Endothelial cell of umbilical vein (primary cell): ENCODE data around the gene HNRNPLL. TPM values are rescaled to one million over a fixed set of nuclear protein-coding genes. Genes with fewer than 3 reads are reported as not detected.
A peak's percentile ranks its signal among the peaks of the same experiment; 100 is the strongest.

Experiments used
- BruUV-seq: library from RNA; stranded (reverse); fragments of 400-500 nt; replicated peaks from 2 replicates; lab custom pipeline; 2021; lab: Mats Ljungman, UMichigan
- CTCF ChIA-PET: fragments of 300-600, 350-600 bp; sonication (Branson Sonifier 250); formaldehyde crosslinking; loops from one replicate; lab custom pipeline; 2021; ENCODE audit warnings: antibody characterized with exemption, inconsistent platforms; lab: Charles Lee
- POLR2A ChIA-PET: fragments of 300-600, 350-600 bp; sonication (Branson Sonifier 250); formaldehyde crosslinking; loops from one replicate; lab custom pipeline; 2021; ENCODE audit warnings: antibody characterized with exemption, inconsistent platforms; lab: Charles Lee
- DNase-seq: peaks from one replicate; pipeline ENCODE4 v3.0.0-alpha.2; 2011; ENCODE audit warnings: low read depth, low spot score
- FAIRE-seq: peaks from 2 replicates; lab custom pipeline; 2011; peaks lifted over from hg19 to GRCh38; lab: Jason Lieb, UNC
- H2AFZ ChIP-seq: 2 replicates; pipeline ENCODE4 v1.6.0; 2012; ENCODE audit warnings: low read depth, low read length, control low read depth, inconsistent platforms
- H3K27ac ChIP-seq: 2 replicates; pipeline ENCODE4 v1.5.1; 2011; ENCODE audit warnings: low read depth, mild to moderate bottlenecking, control low read depth, low read length, moderate library complexity; ENCODE audit not compliant: insufficient read depth
- H3K27me3 ChIP-seq, 2 experiments: 2 replicates each; pipeline versions ENCODE4 v1.6.0 to v1.6.1; 2011; ENCODE audit warnings: low read length in 2 of 2, mixed read lengths in 1 of 2; ENCODE audit not compliant: control insufficient read depth in 2 of 2, insufficient read depth in 2 of 2
- H3K36me3 ChIP-seq, 2 experiments: 2 replicates in 1 of 2; 3 replicates in 1 of 2; pipeline ENCODE4 v1.5.1; 2011; ENCODE audit warnings: low read length in 2 of 2, mild to moderate bottlenecking in 1 of 2, moderate library complexity in 1 of 2; ENCODE audit not compliant: control insufficient read depth in 2 of 2, insufficient read depth in 2 of 2; ENCODE audit errors: extremely low read depth in 1 of 2
- H3K4me1 ChIP-seq: 3 replicates; pipeline ENCODE4 v1.5.1; 2011; ENCODE audit warnings: mild to moderate bottlenecking, low read length; ENCODE audit not compliant: control insufficient read depth, insufficient read depth; ENCODE audit errors: extremely low read depth
- H3K4me2 ChIP-seq: 2 replicates; pipeline ENCODE4 v1.6.1; 2011; ENCODE audit warnings: low read length, control low read depth, mixed read lengths; ENCODE audit not compliant: insufficient read depth
- H3K4me3 ChIP-seq, 3 experiments: fragments of 200-600 bp in 1 of 3; sonication (generic), shearing (Covaris generic) in 1 of 3; replicated peaks in 1 of 3; 2 replicates each; pipeline ENCODE4 v1.5.1; 2011 to 2016; ENCODE audit warnings: control low read depth in 3 of 3, low read length in 3 of 3, mild to moderate bottlenecking in 2 of 3, inconsistent platforms in 1 of 3, low read depth in 1 of 3, moderate library complexity in 1 of 3; ENCODE audit not compliant: insufficient read depth in 1 of 3
- H3K79me2 ChIP-seq: 2 replicates; pipeline ENCODE4 v1.6.0; 2012; ENCODE audit warnings: low read length, inconsistent platforms; ENCODE audit not compliant: control insufficient read depth, insufficient read depth
- H3K9ac ChIP-seq: replicated peaks from 2 replicates; pipeline ENCODE3; 2011; ENCODE audit warnings: low read length, control low read depth; ENCODE audit not compliant: insufficient read depth; ENCODE audit errors: extremely low read depth
- H3K9me1 ChIP-seq: replicated peaks from 3 replicates; pipeline ENCODE4 v1.6.0; 2011; ENCODE audit warnings: mild to moderate bottlenecking, low read length; ENCODE audit not compliant: control insufficient read depth, insufficient read depth; ENCODE audit errors: extremely low read depth
- H3K9me3 ChIP-seq: replicated peaks from 2 replicates; pipeline ENCODE4 v1.5.1; 2012; ENCODE audit warnings: low read length, inconsistent platforms; ENCODE audit not compliant: control insufficient read depth, insufficient read depth
- H4K20me1 ChIP-seq: replicated peaks from 2 replicates; pipeline ENCODE3; 2011; ENCODE audit warnings: mild to moderate bottlenecking, low read length; ENCODE audit not compliant: control insufficient read depth, insufficient read depth; ENCODE audit errors: extremely low read depth
- EZH2 ChIP-seq: IDR thresholded peaks from 2 replicates; pipeline ENCODE4 v1.6.1; 2012; ENCODE audit warnings: borderline replicate concordance, low read depth, mild to moderate bottlenecking, moderate library complexity, low read length, inconsistent platforms; ENCODE audit not compliant: severe bottlenecking
- FOS ChIP-seq: IDR thresholded peaks from 2 replicates; pipeline ENCODE4 v1.6.1; 2011; ENCODE audit warnings: mild to moderate bottlenecking, low read length, moderate library complexity, borderline replicate concordance; ENCODE audit not compliant: insufficient read depth
- GATA2 ChIP-seq: IDR thresholded peaks from 2 replicates; pipeline ENCODE4 v1.7.0; 2011; ENCODE audit warnings: low read depth, mild to moderate bottlenecking, moderate library complexity, mixed read lengths, low read length; ENCODE audit not compliant: insufficient read length, insufficient read depth
- JUN ChIP-seq: IDR thresholded peaks from 2 replicates; pipeline ENCODE4 v1.6.1; 2011; ENCODE audit warnings: borderline replicate concordance, low read depth; ENCODE audit not compliant: insufficient read length, insufficient read depth
- MYC ChIP-seq: IDR thresholded peaks from one replicate; pipeline ENCODE4 v1.6.1; 2011; ENCODE audit warnings: mild to moderate bottlenecking, low read depth, low read length
- POLR2A ChIP-seq: IDR thresholded peaks from 2 replicates; pipeline ENCODE4 v1.6.1; 2012; ENCODE audit warnings: low read depth, mild to moderate bottlenecking, control low read depth, low read length
- POLR2AphosphoS5 ChIP-seq: IDR thresholded peaks from 2 replicates; pipeline ENCODE4 v1.6.1; 2012; ENCODE audit warnings: low read depth, mild to moderate bottlenecking, control low read depth, low read length, moderate library complexity; ENCODE audit not compliant: insufficient read depth
- dilution Hi-C: fragments of 300-500 bp; cut with MboI; formaldehyde crosslinking; loops from one replicate; pipeline ENCODE4 v1.15.0; 2019; ENCODE audit warnings: low sequenced_read_pairs; ENCODE audit not compliant: extremely low pct_ligation_motif_present
- intact Hi-C: fragments of 100-400 bp; cut with micrococcal nuclease; formaldehyde crosslinking; loops from one replicate; pipeline ENCODE4 v1.10.0; 2022
- polyA plus RNA-seq, 4 experiments: library from polyadenylated mRNA; depleted of rRNA in 3 of 4; stranded (reverse) in 3 of 4; unstranded in 1 of 4; fragments of >200 nt; gene quantifications; 2 replicates each; pipeline versions ENCODE4 v1.2.1 to v1.2.3, GENCODE V29; 2011 to 2012; ENCODE audit warnings: missing spikeins in 1 of 4
- total RNA-seq: library from RNA; stranded (reverse); gene quantifications from 2 replicates; pipeline ENCODE4 v1.2.3, GENCODE V29; 2021
- TF ChIP-seq, protein P1 (sequence below): IDR thresholded peaks from 2 replicates; pipeline ENCODE4 v1.6.1; 2011; ENCODE audit not compliant: insufficient read depth, insufficient read length
- TF ChIP-seq, protein P2 (sequence below), 2 donors: IDR thresholded peaks; 1 replicate in 1 of 2; 2 replicates in 1 of 2; pipeline ENCODE4 v1.5.1; 2011; ENCODE audit warnings: low read length in 2 of 2, mild to moderate bottlenecking in 2 of 2, moderate library complexity in 2 of 2, control low read depth in 1 of 2, inconsistent platforms in 1 of 2, low read depth in 1 of 2; ENCODE audit not compliant: insufficient read depth in 1 of 2; ENCODE audit errors: extremely low read depth in 1 of 2

The HNRNPLL gene
- total and polyA plus RNA-seq, 2 donors (not counting 3 experiments of a cell fraction or from before 2014, with no cell fraction given): 19.8 to 56.2 TPM

DNA sequence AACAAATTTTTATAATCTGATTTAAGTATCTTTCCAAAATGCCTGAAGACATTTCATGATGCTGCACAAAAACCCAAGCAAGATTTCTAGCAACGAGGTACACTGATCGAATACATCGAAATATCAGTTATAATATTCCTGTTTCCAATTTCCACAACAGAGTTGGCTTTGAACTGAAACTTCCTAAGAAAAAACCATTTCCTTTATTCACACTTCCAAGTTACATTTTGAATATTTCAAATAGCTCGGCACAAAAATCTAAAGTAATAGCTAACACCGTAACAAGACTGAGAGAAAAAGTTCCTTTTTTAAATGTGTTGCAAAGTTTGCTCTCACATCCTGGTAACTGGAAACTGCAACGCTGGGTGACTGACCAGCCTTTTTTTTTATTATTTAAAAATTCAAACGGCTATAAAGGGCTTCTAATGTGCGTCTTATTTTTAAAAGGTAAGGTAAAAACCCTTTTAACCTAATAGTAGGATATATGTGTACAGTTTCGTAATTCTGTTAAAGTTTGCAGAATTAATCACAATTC is 1.7 kb downstream of the HNRNPLL start:
- Histone ChIP-seq H2AFZ (no peak overlapping the region), H3K4me1 (peaks cover 23% of the 10 kb centered on the region), H3K9me3 (no peaks in the 10 kb centered on the region), H3K9me1 (peaks cover 2% of the 10 kb centered on the region), H3K79me2 (peaks cover 65% of the 10 kb centered on the region), H3K27ac (peak overlapping the region; percentile 62), H3K4me3 (peak overlapping the region; percentile 95 to 99 (median 98)), H4K20me1 (peaks cover 18% of the 10 kb centered on the region), H3K4me2 (peak overlapping the region; percentile 95), H3K9ac (peak overlapping the region; percentile 81), H3K27me3 (no peaks in the 10 kb centered on the region), H3K36me3 (no peaks in the 10 kb centered on the region)
- dilution Hi-C loops (no loop called here), intact Hi-C loops (no loop called here)
- FAIRE-seq: no peak
- DNase-seq: no peak
- no TSS peak for BruUV-seq
- CTCF ChIA-PET: interaction anchor here (0.8 to 5.9 kb wide), 11 partner anchors 12 to 284 kb away, joined by 3 to 69 read pairs (median 6); no protein-coding TSS in a partner anchor
- TF ChIP-seq EZH2 (no peak), FOS (no peak), MYC (no peak), GATA2 (no peak), JUN (no peak), POLR2A (no peak), POLR2AphosphoS5 (no peak)
- TF ChIP-seq, protein P1, sequence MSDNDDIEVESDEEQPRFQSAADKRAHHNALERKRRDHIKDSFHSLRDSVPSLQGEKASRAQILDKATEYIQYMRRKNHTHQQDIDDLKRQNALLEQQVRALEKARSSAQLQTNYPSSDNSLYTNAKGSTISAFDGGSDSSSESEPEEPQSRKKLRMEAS: no peak
- TF ChIP-seq, protein P2, sequence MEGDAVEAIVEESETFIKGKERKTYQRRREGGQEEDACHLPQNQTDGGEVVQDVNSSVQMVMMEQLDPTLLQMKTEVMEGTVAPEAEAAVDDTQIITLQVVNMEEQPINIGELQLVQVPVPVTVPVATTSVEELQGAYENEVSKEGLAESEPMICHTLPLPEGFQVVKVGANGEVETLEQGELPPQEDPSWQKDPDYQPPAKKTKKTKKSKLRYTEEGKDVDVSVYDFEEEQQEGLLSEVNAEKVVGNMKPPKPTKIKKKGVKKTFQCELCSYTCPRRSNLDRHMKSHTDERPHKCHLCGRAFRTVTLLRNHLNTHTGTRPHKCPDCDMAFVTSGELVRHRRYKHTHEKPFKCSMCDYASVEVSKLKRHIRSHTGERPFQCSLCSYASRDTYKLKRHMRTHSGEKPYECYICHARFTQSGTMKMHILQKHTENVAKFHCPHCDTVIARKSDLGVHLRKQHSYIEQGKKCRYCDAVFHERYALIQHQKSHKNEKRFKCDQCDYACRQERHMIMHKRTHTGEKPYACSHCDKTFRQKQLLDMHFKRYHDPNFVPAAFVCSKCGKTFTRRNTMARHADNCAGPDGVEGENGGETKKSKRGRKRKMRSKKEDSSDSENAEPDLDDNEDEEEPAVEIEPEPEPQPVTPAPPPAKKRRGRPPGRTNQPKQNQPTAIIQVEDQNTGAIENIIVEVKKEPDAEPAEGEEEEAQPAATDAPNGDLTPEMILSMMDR (IDR thresholded peaks at IDR 0.05; ENCODE audit: extremely low read depth in 1 of 2, insufficient read depth in 1 of 2, low read depth in 1 of 2, low read length in 2 of 2): no peak
- POLR2A ChIA-PET: interaction anchor here (6.4 kb wide), 1 partner anchor 151 kb away, joined by 64 read pairs; the partner anchor contains the start of gene SRSF7
